Measurements from ENCODE around the gene VMP1.

DNA sequence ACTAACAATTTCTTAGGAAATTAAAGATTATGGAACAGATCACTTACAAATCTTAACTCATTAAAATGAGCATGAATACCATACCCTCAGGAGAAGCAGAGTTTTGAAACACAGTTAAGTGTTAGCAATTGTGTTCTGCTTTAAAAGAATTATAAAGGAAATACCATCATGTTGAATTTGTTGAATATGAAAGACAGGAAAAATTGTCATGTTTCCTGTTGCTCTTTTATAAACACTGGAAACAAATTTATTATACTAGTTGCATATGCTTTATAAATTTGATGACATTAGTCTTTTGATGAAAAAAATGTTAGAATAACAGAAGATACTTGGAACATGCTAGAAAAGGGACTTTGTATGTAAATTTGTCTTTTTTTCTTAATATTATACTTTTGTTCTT, 59.7 kb downstream of the VMP1 start:
- TF ChIP-seq, protein P1, sequence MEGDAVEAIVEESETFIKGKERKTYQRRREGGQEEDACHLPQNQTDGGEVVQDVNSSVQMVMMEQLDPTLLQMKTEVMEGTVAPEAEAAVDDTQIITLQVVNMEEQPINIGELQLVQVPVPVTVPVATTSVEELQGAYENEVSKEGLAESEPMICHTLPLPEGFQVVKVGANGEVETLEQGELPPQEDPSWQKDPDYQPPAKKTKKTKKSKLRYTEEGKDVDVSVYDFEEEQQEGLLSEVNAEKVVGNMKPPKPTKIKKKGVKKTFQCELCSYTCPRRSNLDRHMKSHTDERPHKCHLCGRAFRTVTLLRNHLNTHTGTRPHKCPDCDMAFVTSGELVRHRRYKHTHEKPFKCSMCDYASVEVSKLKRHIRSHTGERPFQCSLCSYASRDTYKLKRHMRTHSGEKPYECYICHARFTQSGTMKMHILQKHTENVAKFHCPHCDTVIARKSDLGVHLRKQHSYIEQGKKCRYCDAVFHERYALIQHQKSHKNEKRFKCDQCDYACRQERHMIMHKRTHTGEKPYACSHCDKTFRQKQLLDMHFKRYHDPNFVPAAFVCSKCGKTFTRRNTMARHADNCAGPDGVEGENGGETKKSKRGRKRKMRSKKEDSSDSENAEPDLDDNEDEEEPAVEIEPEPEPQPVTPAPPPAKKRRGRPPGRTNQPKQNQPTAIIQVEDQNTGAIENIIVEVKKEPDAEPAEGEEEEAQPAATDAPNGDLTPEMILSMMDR (conservative IDR thresholded peaks at IDR 0.05; ENCODE audit: low read length): no peak
- no peak for TF ChIP-seq EZH2phosphoT487 (IDR thresholded peaks at IDR 0.05; ENCODE audit: borderline replicate concordance, low read depth, low read length)

Measured in OCI-LY7 (cell line).